CD4-positive, alpha-beta T cell treated with Interferon gamma for 1 hour (primary cell): Measurements from ENCODE around the gene MYO16.
"Not testable (repeated sequence)": the region's sequence is repeated elsewhere in the genome, so short reads cannot be mapped to it uniquely, and the experiment has no call there.

Experiments
- DNase-seq: peaks from one replicate; pipeline ENCODE4 v3.0.0-alpha.2; 2020

Gene MYO16

DNA sequence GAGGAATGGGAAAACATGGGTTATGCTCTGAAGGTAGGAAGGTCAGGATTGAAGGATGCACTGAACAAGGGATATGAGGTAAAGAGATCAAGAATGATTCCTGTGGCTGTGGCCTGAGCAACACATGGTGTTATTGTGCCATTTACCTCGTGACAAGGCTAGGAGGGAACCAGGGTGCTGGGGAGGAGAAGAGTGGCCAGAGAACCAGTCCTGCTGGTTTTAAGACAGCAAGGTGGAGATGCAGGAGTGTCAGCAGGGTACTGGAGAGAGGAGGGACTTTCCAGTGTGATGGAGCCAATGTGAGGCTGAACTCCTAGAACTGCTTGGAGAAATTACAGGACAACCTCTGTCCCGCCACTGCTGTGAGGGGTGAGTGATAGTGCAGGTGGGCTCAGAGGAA lies 282.4 kb downstream of the MYO16 start:
- no peak for DNase-seq

- DNase-seq = not testable (repeated sequence)
Measured at GRCh38 chr13:108913731-108914130, 284.3 kb downstream of the MYO16 start.

- no peak for DNase-seq
Measured at GRCh38 chr13:108915095-108915633, 285.8 kb downstream of the MYO16 start.

DNA sequence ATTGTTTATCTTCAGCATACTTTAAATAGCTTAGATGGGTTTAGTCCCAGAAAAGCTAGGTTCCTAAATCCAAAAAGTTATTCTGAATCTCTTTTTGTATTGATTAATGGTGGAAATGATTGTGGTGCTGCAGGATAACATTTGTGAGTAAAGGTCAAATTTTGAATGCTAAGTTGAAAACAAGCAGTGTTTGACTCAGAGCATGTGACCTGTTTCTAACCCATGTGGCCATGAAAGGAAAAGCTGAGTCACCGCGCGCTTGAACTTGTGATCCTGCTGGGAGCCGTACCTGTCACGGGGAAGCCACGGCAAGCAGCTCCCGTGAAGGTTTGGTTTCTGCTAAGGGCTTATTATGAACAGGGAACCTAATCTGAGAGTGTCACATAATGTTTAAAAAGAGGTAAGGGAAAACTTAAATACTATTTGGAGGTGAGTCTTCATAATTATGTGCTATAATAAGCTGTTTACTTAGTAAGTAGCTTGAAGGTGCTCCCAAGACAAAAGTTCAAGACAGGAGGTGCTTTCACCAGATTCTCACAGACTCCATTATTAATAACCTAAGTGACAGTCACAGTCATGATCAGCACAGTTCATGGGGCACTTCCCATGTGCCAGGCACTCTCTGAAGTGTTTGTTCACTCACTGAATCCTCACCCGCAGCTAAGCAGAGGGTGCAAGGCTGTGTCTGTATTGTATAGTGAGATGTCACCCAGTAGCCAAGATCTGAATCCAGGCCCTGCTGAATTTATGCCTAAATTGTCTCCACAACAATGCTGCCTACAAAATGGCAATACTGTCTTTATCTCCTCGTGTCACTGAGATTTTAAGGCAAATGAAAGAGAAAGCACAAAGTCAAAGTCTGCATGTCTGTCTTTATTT lies 286.5 kb downstream of the MYO16 start:
- peak; percentile 51 for DNase-seq

- DNase-seq = no peak
Measured at GRCh38 chr13:108917581-108917980, 288.2 kb downstream of the MYO16 start.

DNA sequence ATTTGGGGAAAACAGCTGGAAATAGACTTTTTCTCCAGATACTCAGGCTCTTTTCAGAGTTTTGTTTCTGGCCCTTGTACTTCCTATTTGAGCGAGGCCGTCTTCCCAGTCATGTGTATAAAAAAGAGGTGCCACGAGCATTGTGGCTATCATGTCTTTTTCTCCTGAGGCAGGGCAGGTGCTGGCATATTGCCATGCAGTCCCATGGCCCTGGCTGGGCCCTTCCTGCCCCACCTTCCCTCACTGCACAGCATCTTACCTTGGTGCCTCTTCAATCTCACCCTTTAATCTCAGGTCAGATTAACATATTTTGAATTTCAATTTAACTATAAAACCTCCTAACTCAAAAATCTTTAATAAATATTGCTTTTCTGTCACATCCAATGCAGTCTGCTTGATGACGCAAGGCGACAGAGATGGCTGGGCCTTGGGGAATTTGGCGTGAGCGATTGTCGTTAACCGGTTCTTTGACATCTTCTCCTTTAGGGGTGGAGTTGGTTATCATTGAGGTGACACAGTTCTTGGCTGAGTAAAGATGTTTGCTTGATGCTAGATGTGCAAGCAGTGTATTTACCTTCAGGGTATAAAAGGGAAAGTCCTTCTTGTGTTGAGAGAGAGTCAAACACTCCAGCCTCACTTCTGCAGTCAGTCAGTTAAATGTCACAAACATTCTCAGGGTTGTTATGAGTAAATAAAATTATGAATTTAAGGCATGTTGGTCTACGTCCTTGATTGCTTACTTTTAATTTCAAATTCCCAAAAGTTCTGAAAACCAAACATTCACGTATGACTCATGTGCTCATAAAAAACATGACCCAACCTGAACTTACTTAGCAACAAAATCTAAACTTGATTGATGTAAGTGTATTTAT lies 289.9 kb downstream of the MYO16 start:
- DNase-seq = no peak

- DNase-seq = no peak
Measured at GRCh38 chr13:108920137-108920536, 290.7 kb downstream of the MYO16 start.

DNA sequence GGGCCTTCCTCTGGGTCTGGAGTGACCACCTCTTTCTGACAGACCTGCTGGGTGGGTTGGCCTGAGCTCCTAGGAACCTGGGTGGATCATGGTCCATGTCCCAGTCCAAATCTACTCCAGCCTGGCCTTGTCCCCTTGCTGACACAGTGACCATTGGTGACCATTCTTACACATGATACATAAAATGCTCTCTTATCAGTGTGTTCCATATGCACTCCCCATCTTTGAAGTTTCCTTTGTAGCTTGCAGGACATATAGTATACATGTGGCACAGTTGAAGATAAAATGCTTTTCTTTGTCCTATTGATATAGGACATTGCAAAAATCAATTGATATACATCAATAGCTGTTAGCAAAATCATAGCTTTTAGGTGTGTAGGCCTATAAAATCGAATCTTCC lies 291.8 kb downstream of the MYO16 start:
- DNase-seq = no peak

GRCh38 chr13:108922108-108922507 lies 292.7 kb downstream of the MYO16 start:
- no peak for DNase-seq

- DNase-seq = no peak
Measured at GRCh38 chr13:108923386-108924047, 294.1 kb downstream of the MYO16 start.

- DNase-seq = no peak
Measured at GRCh38 chr13:108924134-108924533, 294.7 kb downstream of the MYO16 start.

GRCh38 chr13:108924541-108924940 lies 295.1 kb downstream of the MYO16 start:
- no peak for DNase-seq

GRCh38 chr13:108925070-108925469 lies 295.7 kb downstream of the MYO16 start:
- DNase-seq = no peak

DNA sequence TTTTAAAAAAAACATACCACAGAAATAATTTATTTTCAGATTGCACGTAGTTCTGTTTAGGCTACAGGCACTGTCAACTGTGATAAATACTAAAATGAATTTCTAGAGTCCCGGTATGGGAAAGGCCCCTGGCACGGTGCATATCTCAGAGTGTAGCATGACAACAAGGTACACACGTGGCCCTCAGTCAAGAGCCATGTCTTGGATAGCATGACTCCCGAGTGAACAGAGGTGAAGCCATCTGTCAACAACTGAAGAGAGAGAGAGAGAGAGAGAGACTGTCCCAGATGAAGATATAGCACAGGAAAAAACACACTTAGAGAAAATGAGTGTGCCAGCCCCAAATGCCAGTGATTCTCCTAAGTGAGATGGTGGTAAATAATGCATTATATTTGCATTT lies 297.5 kb downstream of the MYO16 start:
- DNase-seq = no peak

- no peak for DNase-seq
Measured at GRCh38 chr13:108927615-108928014, 298.2 kb downstream of the MYO16 start.

- DNase-seq = no peak
Measured at GRCh38 chr13:108929532-108930206, 300.3 kb downstream of the MYO16 start.

DNA sequence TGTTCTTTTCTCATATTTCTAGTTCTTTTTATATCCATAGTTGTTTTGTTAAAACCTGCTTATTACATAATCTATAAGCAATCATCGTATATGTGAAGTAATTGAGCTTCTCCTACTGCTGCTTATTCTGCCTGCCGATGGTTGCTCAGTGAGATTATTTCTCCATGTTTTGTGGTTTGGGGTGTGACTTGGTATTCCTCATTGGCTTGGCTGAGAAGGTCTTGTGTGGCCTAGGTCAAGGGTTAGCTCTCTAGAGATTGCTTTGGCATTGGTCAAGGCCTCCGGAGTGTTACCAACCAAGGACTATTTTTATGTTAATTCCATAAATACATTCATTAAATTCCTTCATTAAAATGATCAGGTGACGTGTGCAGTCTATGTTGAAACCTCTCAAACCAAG lies 302.8 kb downstream of the MYO16 start:
- no peak for DNase-seq

DNA sequence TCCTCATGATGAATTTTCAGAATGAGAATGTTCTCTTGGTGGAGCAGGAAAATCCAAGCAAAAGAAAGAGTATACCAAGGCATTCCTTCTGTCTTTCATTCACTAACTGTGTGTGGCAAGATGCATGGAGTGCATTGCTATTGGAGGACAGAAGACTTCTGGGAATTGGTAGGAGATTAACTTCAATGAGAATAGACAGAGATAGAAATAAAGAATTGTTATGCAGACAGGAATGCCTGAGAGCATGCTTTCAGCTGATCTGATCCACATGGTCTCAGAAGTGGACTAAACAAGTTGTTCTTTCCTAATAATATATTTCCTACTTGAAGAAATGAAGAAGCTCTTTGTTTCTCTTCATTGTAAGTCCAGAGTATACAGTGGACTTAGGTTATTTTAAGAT lies 303.6 kb downstream of the MYO16 start:
- DNase-seq = no peak

DNA sequence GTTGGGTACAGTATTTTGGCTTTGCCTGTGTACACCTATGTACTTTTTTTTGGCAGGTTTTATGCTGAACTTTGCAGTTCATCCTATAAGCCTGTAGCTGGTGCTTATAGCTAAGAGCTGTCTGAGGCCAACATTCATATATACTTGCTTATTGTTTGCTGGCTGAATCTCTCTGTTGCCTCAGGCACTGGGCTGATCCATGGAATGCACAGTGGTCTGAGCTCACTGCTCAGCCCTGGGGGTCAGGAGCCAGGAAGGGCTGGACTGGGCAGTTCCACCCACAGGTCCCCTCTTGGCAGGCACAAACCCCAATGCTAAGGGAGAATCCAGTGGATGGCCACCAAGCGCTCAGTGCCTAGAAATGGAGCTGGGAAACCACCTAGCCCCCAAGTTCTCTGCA lies 308.7 kb downstream of the MYO16 start:
- no peak for DNase-seq

- DNase-seq = no peak
Measured at GRCh38 chr13:108940121-108940520, 310.7 kb downstream of the MYO16 start.

GRCh38 chr13:108943842-108944241 lies 314.4 kb downstream of the MYO16 start:
- no peak for DNase-seq

GRCh38 chr13:108944760-108945159 lies 315.3 kb downstream of the MYO16 start:
- DNase-seq = no peak
